Prostate gland (tissue), 2 donors: ENCODE measurements around the gene A3GALT2. TPM values are rescaled to one million over a fixed set of nuclear protein-coding genes. Genes with fewer than 3 reads are reported as not detected.

Experiments used
- DNase-seq: peaks from one replicate; pipeline ENCODE4 v3.0.0-alpha.2; 2019; ENCODE audit warnings: low spot score
- H3K27ac ChIP-seq, 2 donors: fragments of 200-600 bp; sonication (generic); 2 replicates each; pipeline ENCODE4 v1.5.1; 2017 to 2019
- H3K27me3 ChIP-seq: fragments of 200-600 bp; sonication (generic); replicated peaks from 2 replicates; pipeline ENCODE4 v1.5.1; 2019; ENCODE audit not compliant: insufficient read depth
- H3K36me3 ChIP-seq, 2 donors: fragments of 200-600 bp; sonication (generic); 1 replicate in 1 of 2; 2 replicates in 1 of 2; pipeline versions ENCODE4 v1.5.1 to v1.8.1; 2017 to 2019
- H3K4me1 ChIP-seq: fragments of 200-600 bp; sonication (generic); replicated peaks from 2 replicates; pipeline ENCODE4 v1.5.1; 2019
- H3K4me3 ChIP-seq, 2 donors: fragments of 200-600 bp; sonication (generic); 2 replicates each; pipeline ENCODE4 v1.5.1; 2017 to 2019
- H3K9me3 ChIP-seq: fragments of 200-600 bp; sonication (generic); 2 replicates; pipeline ENCODE4 v1.5.1; 2017
- POLR2A ChIP-seq: fragments of 450-650 bp; IDR thresholded peaks from one replicate; pipeline ENCODE4 v1.6.1; 2016; ENCODE audit warnings: antibody characterized with exemption, mild to moderate bottlenecking
- POLR2AphosphoS5 ChIP-seq: sonication (generic); formaldehyde crosslinking; IDR thresholded peaks from one replicate; pipeline ENCODE4 v1.6.1; 2017; ENCODE audit warnings: antibody characterized with exemption
- WGBS: methylation state at CpG from one replicate; pipeline ENCODE4 v1.1.5; 2018; 5-methylcytosine and 5-hydroxymethylcytosine counted together
- intact Hi-C: fragments of 100-400 bp; cut with DNase I; formaldehyde crosslinking; loops from one replicate; pipeline ENCODE4 v1.14.2; 2022
- total RNA-seq, 2 donors: library from RNA; depleted of rRNA; stranded (reverse); fragments of >200 nt; gene quantifications; one replicate each; pipeline ENCODE4 v1.1.0, GENCODE V29; 2016
- TF ChIP-seq, protein P1 (sequence below), 4 experiments: fragments of 200-600 bp in 2 of 4; fragments of 450-650 bp in 2 of 4; sonication (generic) in 2 of 4; IDR thresholded peaks; 1 replicate in 3 of 4; 2 replicates in 1 of 4; pipeline ENCODE4 v1.5.1; 2016 to 2019; ENCODE audit warnings: antibody characterized with exemption in 4 of 4, mild to moderate bottlenecking in 2 of 4, moderate library complexity in 2 of 4

Gene A3GALT2
- total RNA-seq, 2 donors from 2014 or later: 0.46 TPM; not detected in 1

DNA sequence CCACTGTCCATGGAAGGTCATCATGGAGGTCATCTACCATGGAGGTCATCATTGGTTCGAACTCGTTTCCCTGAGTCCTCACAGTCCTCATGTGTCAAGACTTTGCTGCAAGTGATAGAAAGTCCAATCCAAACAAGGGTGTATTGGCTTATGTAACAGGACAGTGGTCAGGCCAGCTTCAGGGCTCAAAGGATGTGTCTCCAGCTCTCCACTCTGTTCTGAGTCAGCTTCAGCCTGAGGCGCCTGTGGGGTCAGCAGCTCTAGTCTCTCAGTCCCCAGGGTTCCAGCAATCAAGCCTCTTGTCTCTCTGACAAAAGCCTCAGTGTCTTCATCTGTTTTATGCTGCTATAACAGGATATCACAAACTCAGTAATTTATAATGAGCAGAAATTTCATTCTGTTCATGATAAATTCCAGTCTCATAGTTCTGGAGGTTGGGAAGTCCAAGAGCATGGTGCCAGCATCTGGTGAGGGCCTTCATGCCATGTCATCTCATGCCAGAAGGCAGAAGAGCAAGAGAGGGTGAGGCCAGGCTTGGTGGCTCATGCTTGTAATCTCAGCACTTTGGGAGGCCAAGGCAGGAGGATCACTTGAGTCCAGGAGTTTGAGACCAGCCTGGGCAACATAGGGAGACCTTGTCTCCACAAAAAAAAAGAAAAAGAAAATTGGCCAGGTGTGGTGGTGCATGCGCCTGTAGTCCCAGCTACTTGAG lies 19.5 kb downstream of the A3GALT2 start:
- Histone ChIP-seq H3K27me3 (no peaks in the 10 kb centered on the region), H3K9me3 (no peaks in the 10 kb centered on the region), H3K27ac (no peak overlapping the region), H3K4me3 (no peak overlapping the region), H3K4me1 (no peaks in the 10 kb centered on the region), H3K36me3 (no peaks in the 10 kb centered on the region)
- intact Hi-C loops: no loop called here
- DNase-seq: no peak
- TF ChIP-seq POLR2AphosphoS5 (no peak), POLR2A (no peak)
- TF ChIP-seq, protein P1, sequence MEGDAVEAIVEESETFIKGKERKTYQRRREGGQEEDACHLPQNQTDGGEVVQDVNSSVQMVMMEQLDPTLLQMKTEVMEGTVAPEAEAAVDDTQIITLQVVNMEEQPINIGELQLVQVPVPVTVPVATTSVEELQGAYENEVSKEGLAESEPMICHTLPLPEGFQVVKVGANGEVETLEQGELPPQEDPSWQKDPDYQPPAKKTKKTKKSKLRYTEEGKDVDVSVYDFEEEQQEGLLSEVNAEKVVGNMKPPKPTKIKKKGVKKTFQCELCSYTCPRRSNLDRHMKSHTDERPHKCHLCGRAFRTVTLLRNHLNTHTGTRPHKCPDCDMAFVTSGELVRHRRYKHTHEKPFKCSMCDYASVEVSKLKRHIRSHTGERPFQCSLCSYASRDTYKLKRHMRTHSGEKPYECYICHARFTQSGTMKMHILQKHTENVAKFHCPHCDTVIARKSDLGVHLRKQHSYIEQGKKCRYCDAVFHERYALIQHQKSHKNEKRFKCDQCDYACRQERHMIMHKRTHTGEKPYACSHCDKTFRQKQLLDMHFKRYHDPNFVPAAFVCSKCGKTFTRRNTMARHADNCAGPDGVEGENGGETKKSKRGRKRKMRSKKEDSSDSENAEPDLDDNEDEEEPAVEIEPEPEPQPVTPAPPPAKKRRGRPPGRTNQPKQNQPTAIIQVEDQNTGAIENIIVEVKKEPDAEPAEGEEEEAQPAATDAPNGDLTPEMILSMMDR (IDR thresholded peaks at IDR 0.05): no peak
- 73% methylated on average over 4 of the region's 4 CpGs for WGBS

DNA sequence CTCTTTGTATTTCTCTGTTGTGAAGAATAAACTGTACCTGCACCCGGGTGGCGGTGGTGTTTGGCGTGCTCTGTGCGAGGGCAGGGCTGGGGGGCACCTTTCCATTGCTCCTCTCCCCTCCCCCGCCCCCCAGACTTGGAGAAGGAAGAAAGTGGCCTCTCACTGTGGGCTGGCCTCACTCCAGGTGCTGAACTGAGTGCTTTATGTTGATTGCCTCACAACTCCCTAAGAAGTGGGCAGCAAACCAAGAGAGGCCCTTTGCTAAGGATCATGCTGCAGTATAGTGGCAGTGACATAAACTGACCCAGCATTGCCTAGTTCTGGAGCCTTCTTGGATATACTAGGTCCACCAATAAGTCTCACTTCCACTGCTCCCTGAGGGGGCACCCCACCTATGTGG lies 20.2 kb downstream of the A3GALT2 start:
- no peaks in the 10 kb centered on the region for H3K36me3 ChIP-seq
- DNase-seq: peak; percentile 44
- H3K27me3 ChIP-seq: no peaks in the 10 kb centered on the region
- intact Hi-C loops: no loop called here
- H3K27ac ChIP-seq: no peak overlapping the region
- no peaks in the 10 kb centered on the region for H3K4me1 ChIP-seq
- 38% methylated on average over 5 of the region's 5 CpGs for WGBS
- no peaks in the 10 kb centered on the region for H3K9me3 ChIP-seq
- H3K4me3 ChIP-seq: no peak overlapping the region
- TF ChIP-seq POLR2AphosphoS5: no peak
- no peak for TF ChIP-seq POLR2A
- TF ChIP-seq, protein P1 (IDR thresholded peaks at IDR 0.05): no peak

DNA sequence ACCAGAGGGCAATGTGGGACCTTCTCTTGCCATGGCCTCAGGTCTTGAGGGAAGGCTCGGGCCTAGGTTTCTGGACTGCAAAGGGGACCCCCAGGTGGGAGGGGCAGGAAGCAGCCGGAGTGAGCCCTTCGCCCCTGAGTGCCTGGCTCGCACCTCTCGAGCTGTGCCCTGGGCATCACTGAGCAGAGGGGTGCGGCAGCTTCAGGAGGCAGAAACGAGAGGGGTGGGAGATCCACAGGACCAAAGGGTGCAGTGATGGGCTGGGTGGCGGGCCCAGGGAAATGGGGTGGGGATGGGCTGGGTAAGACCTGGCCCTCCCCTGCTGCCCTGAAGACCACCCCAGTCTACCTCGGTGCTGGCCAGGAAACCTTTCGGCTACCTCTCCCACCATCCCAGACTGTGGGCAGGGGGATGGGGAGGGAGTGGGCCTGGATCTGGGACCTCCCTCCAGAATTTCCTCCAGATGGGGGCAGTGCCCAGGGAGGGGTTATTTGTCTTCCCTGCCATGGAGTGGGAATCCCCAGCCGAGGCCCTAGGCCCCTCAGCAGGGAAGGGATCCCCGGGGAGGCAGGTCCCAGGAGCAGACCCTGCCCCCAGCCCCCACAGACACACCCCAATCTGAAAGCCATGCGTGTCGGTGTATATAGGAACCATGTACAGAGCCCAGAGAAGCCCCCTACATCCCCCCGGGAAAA lies 21.3 kb downstream of the A3GALT2 start:
- no peaks in the 10 kb centered on the region for H3K9me3 ChIP-seq
- WGBS: 84% methylated on average over 14 of the region's 15 CpGs
- DNase-seq: no peak
- no peak overlapping the region for H3K27ac ChIP-seq
- H3K4me3 ChIP-seq: no peak overlapping the region
- H3K36me3 ChIP-seq: no peaks in the 10 kb centered on the region
- no peaks in the 10 kb centered on the region for H3K4me1 ChIP-seq
- intact Hi-C loops: loop anchor here (5.0 to 10.0 kb wide), 2 partner anchors 85 to 158 kb away; no protein-coding TSS in a partner anchor
- TF ChIP-seq POLR2A (no peak), POLR2AphosphoS5 (no peak)
- TF ChIP-seq, protein P1 (IDR thresholded peaks at IDR 0.05): no peak
- no peaks in the 10 kb centered on the region for H3K27me3 ChIP-seq

DNA sequence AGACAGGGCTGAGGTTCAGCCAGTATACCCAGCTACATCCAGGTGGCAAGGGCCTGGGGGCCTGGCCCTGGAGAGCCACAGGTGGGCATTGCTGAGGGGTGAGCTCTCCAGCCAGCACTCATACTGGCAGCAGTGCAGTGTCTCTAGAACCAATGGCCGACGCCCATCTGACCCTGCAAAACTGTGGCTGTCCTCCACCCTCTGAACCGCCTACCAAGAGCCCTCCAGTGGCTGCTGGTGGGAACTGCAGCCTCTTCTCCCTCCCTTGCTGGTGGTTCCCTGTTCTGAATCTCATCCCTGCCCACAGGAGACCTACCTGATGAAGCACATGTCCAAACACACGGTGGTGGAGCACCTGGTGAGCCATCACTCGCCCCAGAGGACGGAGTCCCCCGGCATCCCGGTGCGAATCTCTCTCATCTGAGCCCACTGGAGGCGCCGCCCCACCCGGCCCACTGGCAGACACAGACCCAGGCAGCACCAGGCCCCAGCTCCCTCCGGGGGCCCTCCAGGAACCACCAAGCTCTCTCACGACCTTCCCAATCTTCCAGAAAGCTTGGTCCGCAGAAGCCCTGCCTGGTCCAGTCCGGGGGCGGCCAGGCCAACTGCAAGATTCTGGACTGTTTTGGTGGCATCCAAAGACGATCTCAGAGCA lies 22.1 kb downstream of the A3GALT2 start:
- no peaks in the 10 kb centered on the region for H3K9me3 ChIP-seq
- H3K36me3 ChIP-seq: no peaks in the 10 kb centered on the region
- intact Hi-C loops: loop anchor here (5.0 to 10.0 kb wide), 2 partner anchors 84 to 159 kb away; no protein-coding TSS in a partner anchor
- H3K4me3 ChIP-seq: no peak overlapping the region
- no peaks in the 10 kb centered on the region for H3K27me3 ChIP-seq
- TF ChIP-seq, protein P1 (IDR thresholded peaks at IDR 0.05): peak; percentile 57 to 78 (median 68)
- TF ChIP-seq POLR2A: no peak
- H3K4me1 ChIP-seq: no peaks in the 10 kb centered on the region
- no peak overlapping the region for H3K27ac ChIP-seq
- peak; percentile 46 for DNase-seq
- WGBS: 74% methylated on average over 12 of the region's 18 CpGs
